ENCODE measurements around the gene LHPP. TPM values are rescaled to one million over a fixed set of nuclear protein-coding genes. Genes with fewer than 3 reads are reported as not detected.

LHPP gene
- total and polyA plus RNA-seq, 2 experiments from 2014 or later: 19.1 to 40.6 TPM

GRCh38 chr10:124568848-124569622 is 107.4 kb downstream of the LHPP start:
- Histone ChIP-seq H3K27ac (no peak overlapping the region), H3K9me3 (ENCODE audit: low read depth) (no peaks in the 10 kb centered on the region), H3K36me3 (no peaks in the 10 kb centered on the region), H3K27me3 (no peaks in the 10 kb centered on the region), H3K4me1 (ENCODE audit: low read depth) (peaks cover 11% of the 10 kb centered on the region), H3K4me3 (no peak overlapping the region)
- no peak for DNase-seq (ENCODE audit: low read depth in 1 of 2, low spot score in 1 of 2)
- no peak for TF ChIP-seq CTCF (IDR thresholded peaks at IDR 0.05; ENCODE audit: low read depth, low read length)

GRCh38 chr10:124569623-124570470 is 108.2 kb downstream of the LHPP start:
- H3K4me3 ChIP-seq: no peak overlapping the region
- DNase-seq (ENCODE audit: low read depth in 1 of 2, low spot score in 1 of 2): no peak
- H3K27ac ChIP-seq: no peak overlapping the region
- H3K27me3 ChIP-seq: no peaks in the 10 kb centered on the region
- H3K4me1 ChIP-seq (ENCODE audit: low read depth): peaks cover 9% of the 10 kb centered on the region
- no peak for TF ChIP-seq CTCF (IDR thresholded peaks at IDR 0.05; ENCODE audit: low read depth, low read length)
- H3K36me3 ChIP-seq: no peaks in the 10 kb centered on the region
- no peaks in the 10 kb centered on the region for H3K9me3 ChIP-seq (ENCODE audit: low read depth)

- no peak overlapping the region for H3K27ac ChIP-seq
- H3K36me3 ChIP-seq: no peaks in the 10 kb centered on the region
- H3K9me3 ChIP-seq (ENCODE audit: low read depth): no peaks in the 10 kb centered on the region
- no peaks in the 10 kb centered on the region for H3K27me3 ChIP-seq
- peaks cover under 1% of the 10 kb centered on the region for H3K4me1 ChIP-seq (ENCODE audit: low read depth)
- no peak overlapping the region for H3K4me3 ChIP-seq
- TF ChIP-seq CTCF (IDR thresholded peaks at IDR 0.05; ENCODE audit: low read depth, low read length): no peak
- no peak for DNase-seq (ENCODE audit: low read depth in 1 of 2, low spot score in 1 of 2)
Measured at GRCh38 chr10:124570646-124571045, 109.0 kb downstream of the LHPP start.

- DNase-seq (ENCODE audit: low read depth in 1 of 2, low spot score in 1 of 2): no peak
Measured at GRCh38 chr10:124572751-124573150, 111.1 kb downstream of the LHPP start.

More at GRCh38 chr10:124572751-124573150, 111.1 kb downstream of the LHPP start:
- Histone ChIP-seq H3K9me3 (ENCODE audit: low read depth) (no peaks in the 10 kb centered on the region), H3K27me3 (no peaks in the 10 kb centered on the region), H3K27ac (no peak overlapping the region), H3K4me3 (no peak overlapping the region), H3K4me1 (ENCODE audit: low read depth) (no peaks in the 10 kb centered on the region), H3K36me3 (no peaks in the 10 kb centered on the region)
- TF ChIP-seq CTCF (IDR thresholded peaks at IDR 0.05; ENCODE audit: low read depth, low read length): no peak
